Measurements from ENCODE around the gene DCHS1.

The DCHS1 gene

GRCh38 chr11:6625832-6626420 lies 29.7 kb downstream of the DCHS1 start:
- no peak for DNase-seq

GRCh38 chr11:6625156-6625831 lies 30.3 kb downstream of the DCHS1 start:
- DNase-seq, result no peak

GRCh38 chr11:6623391-6624363 lies 31.9 kb downstream of the DCHS1 start:
- no peak for DNase-seq

GRCh38 chr11:6622261-6623171 lies 33.1 kb downstream of the DCHS1 start:
- DNase-seq, result no peak

GRCh38 chr11:6621711-6622211 lies 33.8 kb downstream of the DCHS1 start:
- no peak for DNase-seq

GRCh38 chr11:6620636-6621035 lies 35.0 kb downstream of the DCHS1 start:
- DNase-seq, result no peak

GRCh38 chr11:6619004-6619745 lies 36.4 kb downstream of the DCHS1 start, which contains the start of gene TPP1:
Gene TPP1, minus strand, starts transcription at chr11:6619422. Its CDS starts 22 bp downstream, at chr11:6619400.
- peak; percentile 94 for DNase-seq

GRCh38 chr11:6618117-6619003 lies 37.2 kb downstream of the DCHS1 start:
- no peak for DNase-seq

- no peak for DNase-seq
Measured at GRCh38 chr11:6617315-6617781, 38.3 kb downstream of the DCHS1 start.

GRCh38 chr11:6616596-6617250 lies 38.9 kb downstream of the DCHS1 start:
- DNase-seq, result no peak

- no peak for DNase-seq
Measured at GRCh38 chr11:6615882-6616585, 39.6 kb downstream of the DCHS1 start.

- no peak for DNase-seq
Measured at GRCh38 chr11:6615046-6615445, 40.6 kb downstream of the DCHS1 start.

- DNase-seq, result no peak
Measured at GRCh38 chr11:6614446-6614845, 41.2 kb downstream of the DCHS1 start.

- no peak for DNase-seq
Measured at GRCh38 chr11:6613496-6613895, 42.1 kb downstream of the DCHS1 start.

- DNase-seq, result peak; percentile 96
Measured at GRCh38 chr11:6612213-6613041, 43.2 kb downstream of the DCHS1 start, which contains the start of gene TAF10. Gene TAF10, minus strand, starts transcription at chr11:6612216. Its CDS starts 27 bp downstream, at chr11:6612189.

- no peak for DNase-seq
Measured at GRCh38 chr11:6611963-6612212, 43.7 kb downstream of the DCHS1 start.

GRCh38 chr11:6611092-6611962 lies 44.3 kb downstream of the DCHS1 start:
- no peak for DNase-seq

All from NCI-H345 (cell line).